Hematopoietic multipotent progenitor cell (in vitro differentiated cells): Measurements from ENCODE around the gene IPO11. TPM values are rescaled to one million over a fixed set of nuclear protein-coding genes. Genes with fewer than 3 reads are reported as not detected.

Source experiments
- DNase-seq, 3 donors: peaks; one replicate each; pipeline ENCODE4 v3.0.0-alpha.2; 2011 to 2015; ENCODE audit warnings: low read depth in 2 of 3, low spot score in 2 of 3
- total RNA-seq: library from RNA; depleted of rRNA; stranded (reverse); fragments of >200 nt; gene quantifications from one replicate; pipeline ENCODE4 v1.2.3, GENCODE V29; 2012

Gene IPO11
- 27.5 TPM for total RNA-seq

DNA sequence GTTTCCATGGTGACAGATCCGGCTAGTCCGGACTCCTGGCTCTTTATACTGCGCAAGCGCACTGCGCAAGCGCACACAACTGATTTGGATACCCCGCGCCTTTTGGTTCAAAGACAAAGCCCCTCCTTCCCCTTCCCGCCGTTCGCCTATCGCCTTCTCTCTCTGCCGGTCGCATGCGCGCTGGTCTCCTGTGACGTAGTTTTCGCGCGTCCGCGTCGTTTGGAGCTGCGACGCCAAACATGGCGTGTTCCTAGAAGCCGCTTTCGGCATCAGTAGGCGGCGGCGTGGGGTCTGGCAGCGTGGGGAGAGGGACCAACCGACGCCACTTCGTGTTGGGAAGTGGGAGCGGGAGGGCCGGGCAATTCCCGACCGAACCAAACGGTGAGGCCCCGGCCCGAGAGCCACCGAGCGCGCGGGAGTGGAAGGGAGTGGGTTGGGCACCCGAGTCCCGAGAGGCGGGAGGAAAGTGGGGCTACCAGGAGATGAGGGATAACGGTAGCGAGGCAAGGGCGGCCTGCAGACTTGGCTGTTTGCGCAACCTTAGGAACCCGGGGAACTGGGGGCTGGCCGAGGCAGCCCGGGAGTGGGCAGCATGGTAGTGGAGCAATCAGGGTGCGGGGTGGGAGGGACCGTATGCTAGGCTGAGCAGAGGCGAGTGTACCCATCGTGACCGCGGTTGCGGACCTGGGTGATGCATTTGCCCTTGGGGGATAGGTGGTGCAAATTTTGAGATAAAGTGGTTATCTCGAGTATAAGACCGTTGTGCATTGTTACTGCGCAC is at the start of gene IPO11:
TSS of gene IPO11 (plus strand) at position 215 of the 781 bp plus-strand sequence. CDS start 24,517 bp downstream, outside the sequence.
- DNase-seq: peak; percentile 98 to 99 (median 99)

DNA sequence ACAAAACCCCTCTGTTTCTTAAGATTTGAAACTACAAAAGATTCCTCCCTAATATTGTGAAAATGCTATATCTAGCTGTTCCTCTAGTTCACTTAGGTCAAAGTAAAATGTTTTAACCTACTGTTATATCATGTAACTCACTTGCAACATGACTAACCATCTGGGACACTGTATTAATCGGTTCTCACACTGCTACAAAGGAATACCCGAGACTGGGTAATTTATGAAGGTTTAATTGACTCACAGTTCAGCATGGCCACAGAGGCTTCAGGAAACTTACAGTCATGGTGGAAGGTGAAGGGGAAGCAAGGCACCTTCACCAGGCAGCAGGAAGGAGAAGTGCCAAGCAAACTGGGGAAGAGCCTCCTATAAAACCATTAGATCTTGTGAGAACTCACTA is 43.5 kb upstream of the IPO11 start:
- DNase-seq: no peak

DNA sequence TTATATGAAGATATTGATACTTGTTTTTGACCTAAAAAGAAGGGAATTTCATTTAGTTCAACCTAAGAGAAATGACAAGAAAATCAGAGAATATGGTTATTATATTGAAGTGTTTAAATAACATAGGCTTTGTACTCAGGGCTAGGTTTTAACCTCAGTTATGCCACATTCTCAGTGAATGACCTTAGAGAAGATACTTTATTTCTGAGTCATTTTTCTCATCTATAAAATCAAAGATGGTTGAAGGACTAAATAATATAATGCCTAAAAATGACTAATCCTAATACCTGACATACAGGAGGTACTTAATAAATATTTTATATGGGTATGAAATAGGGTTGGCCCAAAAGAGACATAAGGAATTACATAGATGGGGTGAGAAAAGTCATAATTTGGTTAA is 41.2 kb upstream of the IPO11 start:
- DNase-seq: no peak

DNA sequence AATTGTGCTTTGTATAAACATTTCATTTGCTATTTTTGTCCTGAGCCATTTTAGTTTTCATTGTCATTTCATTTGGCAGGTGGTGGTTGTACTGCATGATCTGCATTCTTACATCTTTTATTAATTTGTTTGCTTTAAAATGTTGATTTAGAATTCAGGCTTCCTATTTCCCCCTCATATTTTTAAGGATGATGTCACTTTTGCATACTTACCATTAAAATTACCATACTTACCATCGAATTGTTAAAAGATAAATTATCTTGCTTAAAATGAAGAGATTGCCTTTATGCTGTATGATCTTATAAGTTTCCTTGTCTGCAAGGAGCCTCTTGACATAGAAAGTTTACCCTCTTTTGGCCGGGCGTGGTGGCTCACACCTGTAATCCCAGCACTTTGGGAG is 40.0 kb upstream of the IPO11 start:
- DNase-seq: no peak

DNA sequence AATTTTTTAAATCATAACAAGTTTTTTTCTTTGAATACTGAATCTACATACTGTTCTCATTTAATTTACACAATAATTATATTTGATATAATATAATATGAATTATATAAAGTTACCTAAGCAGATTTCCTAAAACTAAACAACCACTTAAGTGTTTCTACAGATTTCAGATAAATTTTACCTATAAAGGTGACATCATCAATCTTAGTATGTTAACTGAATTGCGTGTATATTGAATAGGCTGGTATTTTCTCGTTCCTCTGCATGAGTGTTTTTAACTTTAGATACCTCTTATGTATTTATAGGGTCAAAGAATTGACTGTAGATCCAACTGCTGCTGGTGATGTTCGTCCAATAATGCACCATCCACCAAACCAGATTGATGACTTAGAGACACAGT is 39.2 kb upstream of the IPO11 start:
- DNase-seq: no peak

DNA sequence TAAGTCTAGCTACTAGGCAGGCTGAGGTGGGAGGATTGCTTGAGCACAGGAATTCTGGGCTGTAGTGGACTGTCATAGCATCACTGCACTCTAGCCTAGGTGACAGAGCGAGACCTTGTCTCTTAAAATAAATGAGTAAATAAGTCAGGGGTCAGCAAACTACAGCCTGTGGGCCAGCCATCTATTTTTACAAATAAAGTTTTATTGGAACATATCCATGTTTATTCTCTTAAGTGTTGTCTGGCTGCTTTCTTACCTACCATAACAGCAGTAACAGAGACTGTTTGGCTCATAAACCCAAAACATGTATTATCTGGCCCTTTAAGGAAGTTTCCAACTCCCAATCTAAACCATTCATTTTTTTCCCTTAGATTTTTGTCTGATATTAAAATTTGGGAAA is 38.5 kb upstream of the IPO11 start:
- DNase-seq: no peak

DNA sequence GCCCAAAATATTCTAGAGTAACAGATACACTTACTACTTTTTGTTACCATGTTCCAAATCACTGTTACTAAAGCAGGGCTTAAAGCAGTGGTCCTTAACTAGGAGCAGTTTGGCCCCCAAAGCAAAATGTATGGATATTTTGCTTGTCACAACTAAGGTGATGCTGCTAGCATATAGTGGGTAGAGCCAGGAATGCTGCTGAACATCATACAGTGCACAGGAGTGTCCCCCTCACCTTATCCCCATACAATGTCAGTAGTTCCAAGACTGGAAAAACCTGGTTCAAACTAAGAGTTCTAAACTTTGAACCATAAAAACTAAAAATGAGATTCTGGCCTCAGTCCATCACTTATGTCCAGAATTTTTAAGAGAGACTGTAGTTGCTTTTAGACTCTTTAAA is 36.9 kb upstream of the IPO11 start:
- DNase-seq: no peak

DNA sequence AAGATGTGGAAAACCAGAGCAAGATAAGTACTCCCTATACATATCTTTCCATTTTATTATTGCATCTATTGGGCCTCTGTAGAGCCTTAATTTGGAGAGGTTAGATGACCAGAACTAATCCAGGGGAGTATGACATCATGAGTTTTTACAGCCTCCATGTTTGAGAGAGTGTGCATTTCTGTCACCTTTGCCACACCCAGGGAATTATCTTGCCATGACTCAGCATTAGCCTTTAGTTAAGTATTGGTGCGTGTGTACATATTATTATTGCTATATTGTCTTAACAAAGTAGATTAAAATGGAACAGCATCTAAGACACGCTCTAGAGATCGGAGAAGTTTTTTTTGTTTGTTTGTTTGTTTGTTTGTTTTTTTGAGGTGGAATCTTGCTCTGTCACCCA is 36.5 kb upstream of the IPO11 start:
- no peak for DNase-seq

DNA sequence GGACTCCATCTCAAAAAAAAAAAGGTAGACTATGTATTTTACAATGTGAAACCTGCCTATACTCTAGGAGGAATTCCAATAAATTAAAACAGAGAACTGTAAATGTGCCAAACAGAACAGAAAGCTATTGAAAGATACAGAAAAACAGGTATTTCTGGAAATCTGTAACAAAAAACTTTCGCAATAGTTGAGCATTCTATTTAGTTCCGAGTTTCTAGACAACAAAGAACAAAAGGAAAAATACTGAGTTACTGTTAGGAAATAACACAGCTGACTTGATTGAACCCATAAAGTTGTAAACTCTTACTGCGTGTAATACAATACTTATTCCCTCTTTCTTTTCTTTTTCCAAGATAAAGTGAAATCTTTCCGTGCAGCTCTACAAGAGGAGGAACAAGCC is 27.4 kb upstream of the IPO11 start:
- no peak for DNase-seq

DNA sequence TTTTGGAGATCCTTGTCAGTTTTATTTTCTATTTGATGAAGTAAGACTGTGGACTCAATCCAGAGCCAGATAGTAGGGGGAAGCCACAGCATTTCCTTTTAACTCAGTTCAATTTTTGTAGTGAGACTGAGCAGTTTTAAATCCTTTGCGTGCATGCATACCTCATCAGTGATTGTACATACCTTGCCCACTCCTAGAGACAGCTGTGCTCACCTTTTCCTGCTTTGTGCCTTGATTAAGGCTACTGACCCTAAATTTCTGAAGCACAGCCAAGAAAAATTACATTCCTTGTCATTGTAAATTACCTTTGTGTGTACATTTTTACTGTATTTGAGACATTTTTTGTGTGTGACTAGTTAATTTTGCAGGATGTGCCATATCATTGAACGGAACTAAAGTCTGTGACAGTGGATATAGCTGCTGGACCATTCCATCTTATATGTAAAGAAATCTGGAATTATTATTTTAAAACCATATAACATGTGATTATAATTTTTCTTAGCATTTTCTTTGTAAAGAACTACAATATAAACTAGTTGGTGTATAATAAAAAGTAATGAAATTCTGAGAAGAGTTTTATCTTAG is 26.7 kb upstream of the IPO11 start:
- no peak for DNase-seq

DNA sequence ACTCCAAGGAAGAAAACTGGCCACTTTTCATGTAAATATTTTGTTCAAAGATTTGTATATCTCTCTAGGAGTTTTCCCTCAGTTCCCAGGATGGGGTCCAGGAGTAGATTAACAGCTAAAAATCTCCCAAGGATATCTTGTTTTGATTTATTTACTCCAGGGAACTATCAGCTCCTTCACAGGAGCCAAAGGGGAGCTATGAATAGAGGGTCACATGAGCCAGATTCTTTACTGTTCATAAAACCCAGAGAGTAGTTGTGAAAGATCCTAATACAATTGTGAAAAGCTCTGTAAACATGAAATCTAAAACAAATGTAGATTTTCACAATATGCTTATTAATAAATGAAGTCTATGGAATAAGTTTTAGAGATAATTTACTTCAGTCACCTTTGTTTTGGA is 25.7 kb upstream of the IPO11 start:
- no peak for DNase-seq

DNA sequence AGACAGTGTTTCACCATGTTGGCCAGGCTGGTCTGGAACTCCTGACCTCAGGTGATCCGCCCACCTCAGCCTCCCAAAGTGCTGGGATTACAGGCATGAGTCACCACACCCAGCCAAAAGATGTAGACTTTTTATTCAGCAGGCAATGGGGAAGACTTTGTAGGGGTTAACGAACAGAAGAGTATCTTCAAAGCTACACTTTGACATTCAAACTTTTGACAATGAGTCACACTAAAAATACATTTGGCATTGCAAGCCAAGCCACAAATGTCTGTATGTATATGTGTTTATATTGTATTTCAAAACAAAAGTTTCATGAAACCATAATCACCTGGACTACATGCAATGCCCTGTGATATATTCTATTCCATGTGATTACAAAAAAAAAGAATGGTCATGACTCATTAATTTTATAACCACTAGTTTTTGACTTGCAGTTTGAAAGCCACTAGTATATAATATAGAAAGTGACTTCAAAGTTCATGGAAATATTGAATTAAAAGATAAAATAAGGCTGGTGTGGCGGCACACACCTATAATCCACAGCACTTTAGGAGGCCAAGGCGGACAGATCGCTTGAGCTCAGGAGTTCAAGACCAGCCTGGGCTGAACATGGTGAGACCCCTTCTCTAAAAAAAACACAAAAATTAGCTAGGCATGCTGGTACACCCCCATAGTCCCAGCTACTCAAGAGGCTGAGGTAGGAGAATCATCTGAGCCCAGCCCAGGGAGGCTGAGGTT is 17.2 kb upstream of the IPO11 start:
- DNase-seq: no peak

DNA sequence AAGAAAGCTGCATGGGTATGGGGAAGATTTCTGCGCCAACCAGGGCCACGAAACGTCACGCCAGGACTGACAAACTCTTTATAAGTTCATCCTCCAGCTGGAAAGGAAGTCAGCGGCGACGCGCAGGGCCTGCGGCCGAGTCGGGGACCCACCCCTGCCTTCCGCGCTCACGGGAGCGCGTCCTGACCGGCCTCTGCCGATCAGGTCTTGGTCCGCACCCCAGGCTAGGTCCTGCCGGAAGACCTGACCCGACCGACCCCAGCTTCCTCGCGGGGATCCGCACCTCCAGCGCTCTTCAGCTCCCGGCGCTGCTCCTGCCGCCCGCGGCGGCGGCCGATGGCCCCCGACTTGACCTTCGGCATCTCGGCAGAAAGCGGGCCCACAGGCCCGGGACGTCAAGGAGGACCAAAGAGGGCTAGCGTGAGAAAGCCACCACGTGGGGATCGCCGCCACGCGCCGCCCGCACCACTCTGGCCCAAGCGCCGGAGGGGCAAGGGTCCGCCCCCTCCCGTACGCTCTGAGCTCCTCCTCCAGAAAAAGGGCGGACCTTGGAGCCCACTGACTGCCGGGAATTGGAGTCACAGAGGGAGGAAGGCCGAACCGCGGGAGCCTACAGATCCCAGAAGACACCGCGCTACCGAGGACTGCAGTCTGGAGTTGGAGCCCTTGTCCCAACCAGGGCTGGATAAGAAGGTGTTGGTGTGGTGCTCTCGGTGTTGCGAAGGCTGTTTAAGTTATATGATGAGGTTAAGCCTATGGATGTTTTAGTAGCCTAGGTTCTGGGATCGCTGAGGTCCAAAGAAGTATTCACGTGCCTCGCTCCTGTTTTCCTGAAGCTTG is 8.9 kb upstream of the IPO11 start, which contains the start of gene DIMT1:
TSS of gene DIMT1 (minus strand) at position 495 of the 840 bp plus-strand sequence. CDS start at position 362, 133 bp downstream.
- peak; percentile 76 to 98 (median 96) for DNase-seq

DNA sequence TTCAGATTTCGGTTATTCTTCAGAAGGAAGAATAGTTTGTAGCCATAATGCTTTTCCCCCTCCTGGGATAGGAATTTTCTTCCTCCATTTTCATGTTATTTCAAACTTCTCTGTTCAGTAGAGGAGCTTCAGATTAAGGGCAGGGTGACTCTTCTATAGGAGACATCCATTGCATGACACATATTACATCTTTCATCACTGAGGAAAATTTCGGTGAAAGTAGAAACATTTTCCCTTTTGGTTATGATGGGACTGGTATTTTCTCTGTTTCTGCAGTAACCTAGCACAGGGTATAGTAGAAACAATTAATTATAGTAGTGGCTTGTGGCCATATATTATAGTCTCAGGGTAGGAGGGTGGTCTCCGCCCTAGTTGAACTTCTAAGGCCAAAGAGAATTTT is 1.1 kb downstream of the IPO11 start:
- DNase-seq: no peak

DNA sequence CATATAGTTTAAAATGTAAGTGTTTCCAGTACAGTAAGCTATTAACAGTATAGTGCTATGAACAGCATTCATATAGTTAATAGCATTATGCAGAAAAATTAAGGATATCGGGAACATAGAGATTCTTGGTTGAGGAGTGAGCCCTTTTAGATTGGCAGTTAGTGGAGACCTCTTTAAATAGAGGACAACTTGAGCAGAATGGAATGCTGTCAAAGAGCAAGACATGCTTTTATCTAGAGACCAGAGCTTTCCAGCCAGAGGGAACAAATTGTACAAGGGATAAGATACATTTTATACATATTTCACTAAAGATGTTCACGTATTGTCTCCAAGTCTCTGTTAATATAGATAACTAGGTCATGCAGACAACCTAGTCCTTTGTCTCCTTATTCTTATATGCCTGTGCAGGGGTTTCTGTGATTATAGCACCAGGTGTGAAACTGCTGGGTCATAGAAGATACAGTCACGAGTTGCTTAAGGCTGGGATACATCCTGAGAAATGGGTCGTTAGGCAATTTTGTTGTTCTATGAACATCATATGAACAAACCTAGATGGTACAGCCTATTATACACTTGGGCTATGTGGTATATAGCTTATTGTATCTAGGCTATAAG is 6.0 kb downstream of the IPO11 start:
- DNase-seq: no peak

DNA sequence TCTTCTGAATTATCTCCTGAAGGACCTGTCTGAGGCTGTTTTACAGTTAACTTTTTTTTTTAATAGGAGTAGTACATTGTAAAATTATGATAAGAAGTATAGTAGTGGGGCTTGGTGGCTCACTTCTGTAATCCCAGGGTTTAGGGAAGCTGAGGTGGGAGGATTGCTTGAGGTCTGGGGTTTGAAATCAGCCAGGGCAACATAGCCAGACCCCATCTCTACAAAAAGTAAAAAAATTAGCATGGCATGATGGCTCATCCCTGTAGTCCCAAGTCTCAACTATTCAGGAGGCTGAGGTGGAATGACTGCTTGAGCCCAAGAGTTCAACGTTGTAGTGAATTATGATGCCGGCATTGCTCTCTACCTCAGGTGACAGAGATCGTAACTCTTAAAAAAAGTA is 7.0 kb downstream of the IPO11 start:
- DNase-seq: no peak

DNA sequence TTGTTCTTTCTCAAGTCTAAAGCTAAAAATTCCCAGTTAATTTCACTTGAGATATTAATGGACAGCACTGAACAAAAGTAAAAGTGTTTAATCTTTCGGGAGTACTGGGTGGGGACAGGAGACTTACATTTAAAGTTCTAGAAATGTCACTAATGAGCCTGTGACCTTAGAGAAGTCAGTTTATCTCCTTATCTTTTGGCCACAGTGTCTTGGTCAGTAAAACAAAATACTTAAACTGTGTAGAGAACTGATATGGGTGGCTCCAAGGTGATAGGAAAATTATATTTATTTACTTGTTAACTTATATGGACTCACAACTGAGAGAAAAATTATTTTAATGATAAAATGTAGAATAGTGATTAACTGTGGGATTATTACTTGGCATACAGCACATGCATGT is 8.9 kb downstream of the IPO11 start:
- no peak for DNase-seq

DNA sequence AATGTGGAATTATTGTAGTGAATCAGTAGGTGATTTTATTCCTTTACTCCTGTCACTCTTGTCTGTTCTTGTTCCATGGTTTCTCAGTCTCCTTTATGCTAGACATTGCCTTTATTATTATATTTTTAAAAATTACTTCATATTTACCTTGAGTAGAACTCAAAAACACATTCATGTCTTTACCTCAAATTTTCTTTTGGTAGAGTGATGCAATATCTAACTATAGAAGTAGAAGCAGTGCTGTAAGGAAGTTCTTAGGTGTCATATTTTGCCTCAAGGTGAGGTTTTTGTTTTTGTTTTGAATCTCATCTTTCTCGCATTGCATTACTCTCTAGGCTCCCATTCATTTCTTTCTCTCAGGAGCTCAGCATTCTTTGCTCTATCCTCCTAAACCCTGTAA is 12.2 kb downstream of the IPO11 start:
- DNase-seq: no peak

DNA sequence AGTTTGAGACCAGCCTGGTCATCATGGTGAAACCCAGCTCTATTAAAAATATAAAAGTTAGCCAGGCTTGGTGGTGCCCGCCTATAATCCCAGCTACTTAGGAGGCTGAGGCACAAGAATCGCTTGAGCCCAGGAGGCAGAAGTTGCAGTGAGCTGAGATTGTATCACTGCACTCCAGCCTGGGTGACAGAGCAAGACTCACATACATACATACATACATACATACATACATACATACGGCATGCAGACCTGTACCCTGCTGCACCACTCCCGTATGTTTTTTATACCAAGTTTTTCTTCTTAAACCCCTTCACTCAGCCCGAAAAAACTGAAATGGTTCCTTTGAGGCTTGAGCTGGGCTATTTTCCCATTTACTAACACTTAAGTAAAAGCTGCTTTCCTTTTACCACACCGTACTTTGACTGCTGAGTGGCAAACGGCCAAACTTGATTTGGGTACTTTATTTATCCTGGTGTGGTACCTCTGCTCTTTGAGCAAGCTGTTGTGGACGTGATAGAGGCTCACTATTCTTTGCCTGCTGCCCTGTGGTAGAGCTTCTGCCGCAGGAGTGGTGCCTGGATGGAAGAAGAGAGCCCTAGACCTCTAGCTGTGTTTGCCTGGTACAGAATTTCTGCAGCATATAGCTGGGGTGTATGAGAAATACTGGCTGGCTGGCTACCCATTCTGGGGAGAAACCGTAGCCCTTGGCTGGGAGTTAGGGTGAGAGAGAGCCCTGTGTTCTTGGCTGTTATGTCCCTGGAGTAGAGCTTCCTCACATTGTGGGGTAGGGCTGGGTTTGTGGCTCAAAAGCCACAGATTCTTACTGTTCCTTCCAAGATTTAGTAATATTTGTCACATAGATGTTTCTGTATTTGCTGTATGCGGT is 19.4 kb downstream of the IPO11 start:
- DNase-seq: no peak
